Neuronal stem cell (in vitro differentiated cells): ENCODE measurements around the gene WNT7A.

Experiments used
- DNase-seq: peaks from one replicate; pipeline ENCODE4 v3.0.0-alpha.2; 2013; ENCODE audit warnings: low spot score
- H2AFZ ChIP-seq: one replicate; pipeline ENCODE4 v1.6.1; 2013; ENCODE audit warnings: mild to moderate bottlenecking, low read length, inconsistent platforms
- H2AK5ac ChIP-seq: 2 replicates; pipeline ENCODE4 v1.6.1; 2013; ENCODE audit warnings: low read depth, mild to moderate bottlenecking, inconsistent platforms, low read length, moderate library complexity, mixed read lengths
- H2BK120ac ChIP-seq: 2 replicates; pipeline ENCODE4 v1.6.1; 2013; ENCODE audit warnings: low read depth, mild to moderate bottlenecking, inconsistent platforms, low read length, moderate library complexity, mixed read lengths
- H2BK12ac ChIP-seq: one replicate; pipeline ENCODE4 v1.6.1; 2013; ENCODE audit warnings: low read length, inconsistent platforms
- H2BK15ac ChIP-seq: 2 replicates; pipeline ENCODE4 v1.6.1; 2013; ENCODE audit warnings: mild to moderate bottlenecking, low read length, inconsistent platforms, mixed read lengths
- H2BK5ac ChIP-seq: one replicate; pipeline ENCODE4 v1.6.1; 2013; ENCODE audit warnings: inconsistent platforms, mild to moderate bottlenecking, low read length, moderate library complexity
- H3K14ac ChIP-seq: one replicate; pipeline ENCODE4 v1.6.1; 2013; ENCODE audit warnings: low read length, inconsistent platforms
- H3K18ac ChIP-seq: 2 replicates; pipeline ENCODE4 v1.6.1; 2013; ENCODE audit warnings: low read length, inconsistent platforms
- H3K23ac ChIP-seq: 2 replicates; pipeline ENCODE4 v1.6.1; 2013; ENCODE audit warnings: low read depth, mild to moderate bottlenecking, mixed read lengths, low read length, inconsistent platforms; ENCODE audit not compliant: poor library complexity
- H3K27ac ChIP-seq: replicated peaks from 3 replicates; pipeline ENCODE4 v1.5.1; 2013; ENCODE audit warnings: low read length, inconsistent platforms
- H3K27me3 ChIP-seq, 3 experiments: 2 replicates each; pipeline ENCODE4 v1.6.1; 2013; ENCODE audit warnings: low read length in 3 of 3, mild to moderate bottlenecking in 2 of 3, inconsistent platforms in 1 of 3, low read depth in 1 of 3, mixed read lengths in 1 of 3, moderate library complexity in 1 of 3; ENCODE audit not compliant: control insufficient read depth in 3 of 3, insufficient read depth in 3 of 3
- H3K36me3 ChIP-seq, 2 donors: replicated peaks in 1 of 2; 2 replicates each; pipeline ENCODE4 v1.6.1; 2013; ENCODE audit warnings: low read length in 2 of 2; ENCODE audit not compliant: control insufficient read depth in 2 of 2, insufficient read depth in 2 of 2
- H3K4ac ChIP-seq: 2 replicates; pipeline ENCODE4 v1.6.1; 2013; ENCODE audit warnings: inconsistent platforms, mild to moderate bottlenecking, low read length, moderate library complexity
- H3K4me1 ChIP-seq, 2 donors: 1 replicate in 1 of 2; 2 replicates in 1 of 2; pipeline ENCODE4 v1.6.1; 2013; ENCODE audit warnings: low read length in 2 of 2, low read depth in 1 of 2; ENCODE audit not compliant: control insufficient read depth in 2 of 2, insufficient read depth in 1 of 2
- H3K4me2 ChIP-seq: one replicate; pipeline ENCODE4 v1.6.1; 2013; ENCODE audit warnings: mild to moderate bottlenecking, low read length, inconsistent platforms; ENCODE audit not compliant: insufficient read depth, poor library complexity, severe bottlenecking
- H3K4me3 ChIP-seq, 2 donors: 2 replicates each; pipeline ENCODE4 v1.5.1; 2013; ENCODE audit warnings: low read length in 2 of 2, mild to moderate bottlenecking in 2 of 2, inconsistent platforms in 1 of 2, moderate library complexity in 1 of 2
- H3K79me1 ChIP-seq: one replicate; pipeline ENCODE4 v1.6.1; 2013; ENCODE audit warnings: low read depth, mild to moderate bottlenecking, inconsistent platforms, low read length, moderate library complexity
- H3K9ac ChIP-seq: one replicate; pipeline ENCODE4 v1.6.1; 2013; ENCODE audit warnings: mild to moderate bottlenecking, low read depth, low read length, inconsistent platforms; ENCODE audit not compliant: poor library complexity
- H3K9me3 ChIP-seq, 2 donors: replicated peaks in 1 of 2; 2 replicates each; pipeline versions ENCODE3 to v1.6.1; 2013; ENCODE audit warnings: low read length in 2 of 2, mild to moderate bottlenecking in 2 of 2, inconsistent platforms in 1 of 2, low read depth in 1 of 2, mixed read lengths in 1 of 2, moderate library complexity in 1 of 2; ENCODE audit not compliant: control insufficient read depth in 2 of 2, insufficient read depth in 1 of 2
- H4K8ac ChIP-seq: one replicate; pipeline ENCODE4 v1.6.1; 2013; ENCODE audit warnings: low read depth, mild to moderate bottlenecking, inconsistent platforms, low read length, moderate library complexity
- H4K91ac ChIP-seq: one replicate; pipeline ENCODE4 v1.6.1; 2013; ENCODE audit warnings: low read length, low read depth, mild to moderate bottlenecking, inconsistent platforms; ENCODE audit not compliant: poor library complexity
- WGBS, 2 donors: extraction: QIAGEN DNeasy Blood & Tissue Kit; methylation state at CpG; one replicate each; pipeline ENCODE4 v1.1.7; 2013; ENCODE audit warnings: missing lambda C conversion rate in 2 of 2, mixed read lengths in 1 of 2; ENCODE audit not compliant: insufficient read length in 2 of 2, insufficient replicate concordance in 1 of 2; ENCODE audit errors: extremely low coverage in 2 of 2; 5-methylcytosine and 5-hydroxymethylcytosine counted together

The WNT7A gene

GRCh38 chr3:13887495-13888300 is 7.8 kb upstream of the WNT7A start:
- Histone ChIP-seq H3K4me3 (no peak overlapping the region), H3K9ac (no peak overlapping the region), H3K9me3 (peaks cover 0 to 2% of the 10 kb centered on the region in 2 donors), H3K36me3 (no peaks in the 10 kb centered on the region), H3K27me3 (peaks cover 0 to 47% (median 12%) of the 10 kb centered on the region in 3 experiments), H3K4ac (no peak overlapping the region), H2BK12ac (no peak overlapping the region), H3K27ac (no peak overlapping the region), H3K4me1 (no peaks in the 10 kb centered on the region), H3K79me1 (no peaks in the 10 kb centered on the region), H3K23ac (no peak overlapping the region), H3K18ac (no peak overlapping the region), H2BK15ac (no peak overlapping the region), H4K91ac (no peak overlapping the region), H2BK120ac (no peak overlapping the region), H3K14ac (no peak overlapping the region), H2BK5ac (no peak overlapping the region), H2AFZ (no peak overlapping the region), H4K8ac (no peak overlapping the region), H3K4me2 (no peak overlapping the region), H2AK5ac (no peak overlapping the region)
- no CpG with 5 or more reads among the region's 6 CpGs for WGBS, 2 donors
- no peak for DNase-seq

GRCh38 chr3:13886593-13887129 is 6.8 kb upstream of the WNT7A start:
- DNase-seq, result no peak
- Histone ChIP-seq H2BK12ac (no peak overlapping the region), H3K27ac (no peak overlapping the region), H3K4me3 (no peak overlapping the region), H2BK120ac (no peak overlapping the region), H2BK5ac (no peak overlapping the region), H3K4me1 (no peaks in the 10 kb centered on the region), H3K27me3 (peaks cover 0 to 56% (median 20%) of the 10 kb centered on the region in 3 experiments), H2BK15ac (no peak overlapping the region), H3K18ac (no peak overlapping the region), H3K23ac (no peak overlapping the region), H4K8ac (no peak overlapping the region), H3K79me1 (no peaks in the 10 kb centered on the region), H3K9me3 (peaks cover 0 to 2% of the 10 kb centered on the region in 2 donors), H3K9ac (no peak overlapping the region), H3K4ac (no peak overlapping the region), H3K36me3 (no peaks in the 10 kb centered on the region), H2AFZ (no peak overlapping the region), H3K4me2 (no peak overlapping the region), H3K14ac (no peak overlapping the region), H4K91ac (no peak overlapping the region), H2AK5ac (no peak overlapping the region)
- WGBS, 2 donors, result no CpG with 5 or more reads among the region's 4 CpGs

- Histone ChIP-seq H3K27me3 (peaks cover 0 to 66% (median 30%) of the 10 kb centered on the region in 3 experiments), H2BK12ac (no peak overlapping the region), H3K4ac (no peak overlapping the region), H4K91ac (no peak overlapping the region), H3K4me1 (no peaks in the 10 kb centered on the region), H3K4me2 (no peak overlapping the region), H3K9me3 (peaks cover 0 to 2% of the 10 kb centered on the region in 2 donors), H3K4me3 (no peak overlapping the region), H2AK5ac (no peak overlapping the region), H2BK5ac (no peak overlapping the region), H2BK15ac (no peak overlapping the region), H3K36me3 (no peaks in the 10 kb centered on the region), H3K27ac (no peak overlapping the region), H3K9ac (no peak overlapping the region), H3K79me1 (no peaks in the 10 kb centered on the region), H2AFZ (no peak overlapping the region), H4K8ac (no peak overlapping the region), H3K18ac (no peak overlapping the region), H3K23ac (no peak overlapping the region), H3K14ac (no peak overlapping the region), H2BK120ac (no peak overlapping the region)
- DNase-seq, result no peak
- WGBS, 2 donors, result no CpG with 5 or more reads among the region's 8 CpGs
Measured at GRCh38 chr3:13885704-13886010, 5.8 kb upstream of the WNT7A start.

- Histone ChIP-seq H2BK12ac (no peak overlapping the region), H3K9me3 (peaks cover 0 to 2% of the 10 kb centered on the region in 2 donors), H3K27ac (no peak overlapping the region), H4K8ac (no peak overlapping the region), H2AK5ac (no peak overlapping the region), H2BK120ac (no peak overlapping the region), H3K27me3 (peaks cover 0 to 64% (median 35%) of the 10 kb centered on the region in 3 experiments), H3K14ac (no peak overlapping the region), H3K79me1 (no peaks in the 10 kb centered on the region), H3K4me1 (peaks cover 2 to 4% of the 10 kb centered on the region in 2 donors), H2AFZ (no peak overlapping the region), H3K4me2 (no peak overlapping the region), H2BK15ac (no peak overlapping the region), H3K4me3 (no peak overlapping the region), H3K9ac (no peak overlapping the region), H4K91ac (no peak overlapping the region), H3K18ac (no peak overlapping the region), H3K36me3 (no peaks in the 10 kb centered on the region), H2BK5ac (no peak overlapping the region), H3K23ac (no peak overlapping the region), H3K4ac (no peak overlapping the region)
- no CpG with 5 or more reads among the region's 7 CpGs for WGBS, 2 donors
- peak; percentile 33 for DNase-seq
Measured at GRCh38 chr3:13884851-13885703, 5.2 kb upstream of the WNT7A start.
